NT2/D1 (cell line): ENCODE measurements around the gene RHBDL3.

ENCODE experiments used
- YY1 ChIP-seq: IDR thresholded peaks from 2 replicates; pipeline ENCODE4 v1.6.1; 2011; ENCODE audit not compliant: insufficient read length, insufficient read depth
- ZNF274 ChIP-seq: IDR thresholded peaks from 2 replicates; pipeline ENCODE4 v1.6.1; 2011; ENCODE audit warnings: mild to moderate bottlenecking, low read depth, low read length

GRCh38 chr17:32361270-32361669, 95.6 kb downstream of the RHBDL3 start:
- TF ChIP-seq YY1 = no peak
- TF ChIP-seq ZNF274 = no peak
